ENCODE measurements around the gene PSD.

Gene PSD

GRCh38 chr10:102393411-102394078 lies 25.0 kb downstream of the PSD start:
- 44% methylated on average over 30 of the region's 30 CpGs for WGBS
- H3K79me1 ChIP-seq (replicated peaks; ENCODE audit: low read length, poor library complexity, severe bottlenecking), result peaks cover 17% of the 10 kb centered on the region
- H2AK5ac ChIP-seq (ENCODE audit: low read length, severe bottlenecking), result no peak overlapping the region
- H3K23ac ChIP-seq (ENCODE audit: low read length in 2 of 2), result no peak overlapping the region
- peak overlapping the region in 1 of 2 experiments; percentile 92 for H3K4me3 ChIP-seq (ENCODE audit: insufficient read depth in 1 of 2, low read depth in 1 of 2, low read length in 2 of 2)
- peak overlapping the region; percentile 78 for H3K4me2 ChIP-seq (ENCODE audit: low read length, poor library complexity, severe bottlenecking)
- peaks cover 11 to 21% of the 10 kb centered on the region in 2 experiments for H3K36me3 ChIP-seq (ENCODE audit: control insufficient read depth in 1 of 2, insufficient read depth in 2 of 2, low read depth in 1 of 2, low read length in 2 of 2)
- H2BK120ac ChIP-seq (ENCODE audit: low read depth, low read length), result no peak overlapping the region
- H3K4ac ChIP-seq (ENCODE audit: low read depth in 1 of 2, low read length in 2 of 2), result no peak overlapping the region
- H4K91ac ChIP-seq (ENCODE audit: low read length), result no peak overlapping the region
- H2AFZ ChIP-seq (ENCODE audit: low read depth, low read length), result no peak overlapping the region
- H3K27me3 ChIP-seq (ENCODE audit: control insufficient read depth in 1 of 2, insufficient read depth in 1 of 2, low read length in 2 of 2), result peaks cover 0 to 8% of the 10 kb centered on the region in 2 experiments
- no peak overlapping the region for H2BK5ac ChIP-seq (ENCODE audit: low read depth, low read length, poor library complexity, severe bottlenecking)
- DNase-seq, result no peak
- no peak overlapping the region for H4K8ac ChIP-seq (ENCODE audit: low read length)
- no peak overlapping the region for H3K14ac ChIP-seq (ENCODE audit: low read length in 2 of 2)
- H3K9me3 ChIP-seq (ENCODE audit: control insufficient read depth, low read length), result no peaks in the 10 kb centered on the region
- peaks cover 26% of the 10 kb centered on the region for H3K4me1 ChIP-seq (ENCODE audit: control insufficient read depth, insufficient read depth, low read depth, low read length)
- no peak overlapping the region for H2BK12ac ChIP-seq (ENCODE audit: low read length in 2 of 2)
- H3K9ac ChIP-seq (ENCODE audit: low read length), result peak overlapping the region; percentile 90
- H3K18ac ChIP-seq (ENCODE audit: low read depth in 1 of 2, low read length in 2 of 2), result no peak overlapping the region
- peak overlapping the region; percentile 33 for H3K27ac ChIP-seq (ENCODE audit: low read length, poor library complexity, severe bottlenecking)
- H2BK15ac ChIP-seq (ENCODE audit: low read depth, poor library complexity, severe bottlenecking), result peak overlapping the region; percentile 19

GRCh38 chr10:102392306-102392705 lies 26.3 kb downstream of the PSD start:
- no peak overlapping the region for H2BK15ac ChIP-seq (ENCODE audit: low read depth, poor library complexity, severe bottlenecking)
- no peak overlapping the region for H3K18ac ChIP-seq (ENCODE audit: low read depth in 1 of 2, low read length in 2 of 2)
- no peak overlapping the region for H3K14ac ChIP-seq (ENCODE audit: low read length in 2 of 2)
- H3K23ac ChIP-seq (ENCODE audit: low read length in 2 of 2), result no peak overlapping the region
- H4K8ac ChIP-seq (ENCODE audit: low read length), result no peak overlapping the region
- peaks cover 23% of the 10 kb centered on the region for H3K4me1 ChIP-seq (ENCODE audit: control insufficient read depth, insufficient read depth, low read depth, low read length)
- no peak overlapping the region for H2BK120ac ChIP-seq (ENCODE audit: low read depth, low read length)
- H3K79me1 ChIP-seq (replicated peaks; ENCODE audit: low read length, poor library complexity, severe bottlenecking), result peaks cover 13% of the 10 kb centered on the region
- no peak overlapping the region for H2BK5ac ChIP-seq (ENCODE audit: low read depth, low read length, poor library complexity, severe bottlenecking)
- H3K9me3 ChIP-seq (ENCODE audit: control insufficient read depth, low read length), result no peaks in the 10 kb centered on the region
- H3K4ac ChIP-seq (ENCODE audit: low read depth in 1 of 2, low read length in 2 of 2), result no peak overlapping the region
- H3K27ac ChIP-seq (ENCODE audit: low read length, poor library complexity, severe bottlenecking), result no peak overlapping the region
- H4K91ac ChIP-seq (ENCODE audit: low read length), result no peak overlapping the region
- WGBS, result 85% methylated on average over 5 of the region's 5 CpGs
- peaks cover 0 to 9% of the 10 kb centered on the region in 2 experiments for H3K36me3 ChIP-seq (ENCODE audit: control insufficient read depth in 1 of 2, insufficient read depth in 2 of 2, low read depth in 1 of 2, low read length in 2 of 2)
- no peak overlapping the region for H2AFZ ChIP-seq (ENCODE audit: low read depth, low read length)
- no peak overlapping the region for H3K4me3 ChIP-seq (ENCODE audit: insufficient read depth in 1 of 2, low read depth in 1 of 2, low read length in 2 of 2)
- H3K27me3 ChIP-seq (ENCODE audit: control insufficient read depth in 1 of 2, insufficient read depth in 1 of 2, low read length in 2 of 2), result peaks cover 0 to 8% of the 10 kb centered on the region in 2 experiments
- H2BK12ac ChIP-seq (ENCODE audit: low read length in 2 of 2), result no peak overlapping the region
- H2AK5ac ChIP-seq (ENCODE audit: low read length, severe bottlenecking), result no peak overlapping the region
- H3K9ac ChIP-seq (ENCODE audit: low read length), result no peak overlapping the region
- H3K4me2 ChIP-seq (ENCODE audit: low read length, poor library complexity, severe bottlenecking), result no peak overlapping the region
- DNase-seq, result no peak

GRCh38 chr10:102389894-102390293 lies 28.7 kb downstream of the PSD start:
- H4K8ac ChIP-seq (ENCODE audit: low read length), result no peak overlapping the region
- no peak overlapping the region for H3K9ac ChIP-seq (ENCODE audit: low read length)
- H3K4ac ChIP-seq (ENCODE audit: low read depth in 1 of 2, low read length in 2 of 2), result no peak overlapping the region
- peaks cover 0 to 8% of the 10 kb centered on the region in 2 experiments for H3K27me3 ChIP-seq (ENCODE audit: control insufficient read depth in 1 of 2, insufficient read depth in 1 of 2, low read length in 2 of 2)
- no peak overlapping the region for H3K27ac ChIP-seq (ENCODE audit: low read length, poor library complexity, severe bottlenecking)
- no peak overlapping the region for H3K4me3 ChIP-seq (ENCODE audit: insufficient read depth in 1 of 2, low read depth in 1 of 2, low read length in 2 of 2)
- no peak overlapping the region for H2AFZ ChIP-seq (ENCODE audit: low read depth, low read length)
- no peak overlapping the region for H2BK15ac ChIP-seq (ENCODE audit: low read depth, poor library complexity, severe bottlenecking)
- H2BK12ac ChIP-seq (ENCODE audit: low read length in 2 of 2), result no peak overlapping the region
- DNase-seq, result no peak
- peaks cover 0 to 1% of the 10 kb centered on the region in 2 experiments for H3K36me3 ChIP-seq (ENCODE audit: control insufficient read depth in 1 of 2, insufficient read depth in 2 of 2, low read depth in 1 of 2, low read length in 2 of 2)
- H3K14ac ChIP-seq (ENCODE audit: low read length in 2 of 2), result no peak overlapping the region
- WGBS, result over 99% methylated on average over 3 of the region's 3 CpGs
- H2BK5ac ChIP-seq (ENCODE audit: low read depth, low read length, poor library complexity, severe bottlenecking), result no peak overlapping the region
- no peak overlapping the region for H2BK120ac ChIP-seq (ENCODE audit: low read depth, low read length)
- H3K79me1 ChIP-seq (replicated peaks; ENCODE audit: low read length, poor library complexity, severe bottlenecking), result no peaks in the 10 kb centered on the region
- no peak overlapping the region for H3K4me2 ChIP-seq (ENCODE audit: low read length, poor library complexity, severe bottlenecking)
- no peak overlapping the region for H4K91ac ChIP-seq (ENCODE audit: low read length)
- no peak overlapping the region for H3K23ac ChIP-seq (ENCODE audit: low read length in 2 of 2)
- H3K9me3 ChIP-seq (ENCODE audit: control insufficient read depth, low read length), result no peaks in the 10 kb centered on the region
- no peak overlapping the region for H2AK5ac ChIP-seq (ENCODE audit: low read length, severe bottlenecking)
- no peak overlapping the region for H3K18ac ChIP-seq (ENCODE audit: low read depth in 1 of 2, low read length in 2 of 2)
- H3K4me1 ChIP-seq (ENCODE audit: control insufficient read depth, insufficient read depth, low read depth, low read length), result peaks cover 14% of the 10 kb centered on the region

DNA sequence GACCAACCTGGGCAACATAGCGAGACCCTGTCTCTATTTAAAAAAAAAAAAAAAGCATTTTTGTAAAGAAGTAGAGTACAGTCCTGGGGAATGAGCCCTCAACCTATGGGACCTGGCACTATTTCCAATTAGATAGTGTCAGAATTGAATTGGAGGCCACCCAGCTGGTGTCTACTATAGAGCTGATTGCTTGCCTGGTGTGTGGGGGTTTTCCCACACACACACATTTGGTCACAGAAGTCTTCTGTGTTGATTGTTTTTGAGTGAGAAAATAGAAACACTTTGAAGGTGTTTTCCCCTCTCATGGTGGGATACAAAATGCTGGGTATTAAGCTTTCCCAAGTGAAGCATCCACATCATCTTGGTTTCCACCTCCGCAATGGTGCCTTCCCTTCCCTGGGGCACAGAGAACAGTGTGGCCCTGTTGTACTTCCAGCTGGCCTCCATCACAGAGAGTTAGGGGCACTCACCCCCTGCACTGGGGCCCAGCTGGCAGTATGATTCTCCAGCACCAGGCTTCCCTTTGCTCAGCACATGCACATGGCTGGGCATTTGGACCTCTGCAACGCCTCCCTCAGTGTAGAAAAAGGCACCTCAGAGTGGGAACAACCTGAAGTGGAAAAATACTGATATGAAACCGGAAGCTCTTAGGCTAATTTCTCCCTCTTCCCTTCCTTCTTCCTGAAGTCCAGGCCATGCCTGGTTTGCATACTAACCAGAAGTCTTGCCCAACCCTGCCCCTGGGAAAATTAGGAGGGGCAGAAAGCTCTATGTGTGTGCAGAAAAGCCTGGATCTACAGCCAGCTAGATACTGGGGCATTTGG lies 33.8 kb downstream of the PSD start:
- Histone ChIP-seq H3K9me3 (ENCODE audit: control insufficient read depth, low read length) (no peaks in the 10 kb centered on the region), H3K9ac (ENCODE audit: low read length) (peak overlapping the region; percentile 65), H3K18ac (ENCODE audit: low read depth in 1 of 2, low read length in 2 of 2) (peak overlapping the region in 1 of 2 experiments; percentile 49), H2BK5ac (ENCODE audit: low read depth, low read length, poor library complexity, severe bottlenecking) (no peak overlapping the region), H4K8ac (ENCODE audit: low read length) (peak overlapping the region; percentile 75), H4K91ac (ENCODE audit: low read length) (peak overlapping the region; percentile 34), H2BK120ac (ENCODE audit: low read depth, low read length) (no peak overlapping the region), H3K36me3 (ENCODE audit: control insufficient read depth in 1 of 2, insufficient read depth in 2 of 2, low read depth in 1 of 2, low read length in 2 of 2) (peaks cover 34 to 45% of the 10 kb centered on the region in 2 experiments), H3K79me1 (replicated peaks; ENCODE audit: low read length, poor library complexity, severe bottlenecking) (peaks cover 14% of the 10 kb centered on the region), H2BK12ac (ENCODE audit: low read length in 2 of 2) (no peak overlapping the region), H3K27ac (ENCODE audit: low read length, poor library complexity, severe bottlenecking) (peak overlapping the region; percentile 30), H3K4me3 (ENCODE audit: insufficient read depth in 1 of 2, low read depth in 1 of 2, low read length in 2 of 2) (no peak overlapping the region), H2AK5ac (ENCODE audit: low read length, severe bottlenecking) (peak overlapping the region; percentile 16), H3K4me2 (ENCODE audit: low read length, poor library complexity, severe bottlenecking) (no peak overlapping the region), H2AFZ (ENCODE audit: low read depth, low read length) (no peak overlapping the region), H3K14ac (ENCODE audit: low read length in 2 of 2) (no peak overlapping the region), H3K4ac (ENCODE audit: low read depth in 1 of 2, low read length in 2 of 2) (no peak overlapping the region), H2BK15ac (ENCODE audit: low read depth, poor library complexity, severe bottlenecking) (no peak overlapping the region), H3K4me1 (ENCODE audit: control insufficient read depth, insufficient read depth, low read depth, low read length) (peaks cover 6% of the 10 kb centered on the region), H3K27me3 (ENCODE audit: control insufficient read depth in 1 of 2, insufficient read depth in 1 of 2, low read length in 2 of 2) (no peaks in the 10 kb centered on the region), H3K23ac (ENCODE audit: low read length in 2 of 2) (no peak overlapping the region)
- peak; percentile 62 for DNase-seq
- 77% methylated on average over 4 of the region's 4 CpGs for WGBS

Data from mesenchymal stem cell (in vitro differentiated cells and primary cell).